Measurements from ENCODE around the gene TNPO3.
"Not testable (repeated sequence)": the region's sequence is repeated elsewhere in the genome, so short reads cannot be mapped to it uniquely, and the experiment has no call there.

The TNPO3 gene

GRCh38 chr7:128919881-128920799 lies 134.8 kb downstream of the TNPO3 start:
- DNase-seq: no peak

GRCh38 chr7:128919241-128919640 lies 135.7 kb downstream of the TNPO3 start:
- DNase-seq: no peak

- no peak for DNase-seq
These were observed 136.8 kb downstream of the TNPO3 start for GRCh38 chr7:128918016-128918665.

- no peak for DNase-seq
These were observed 137.8 kb downstream of the TNPO3 start for GRCh38 chr7:128917122-128917521.

GRCh38 chr7:128916643-128916915 lies 138.3 kb downstream of the TNPO3 start:
- no peak for DNase-seq

GRCh38 chr7:128915841-128916642 lies 138.9 kb downstream of the TNPO3 start:
- no peak for DNase-seq

- no peak for DNase-seq
These were observed 139.6 kb downstream of the TNPO3 start for GRCh38 chr7:128915271-128915819.

GRCh38 chr7:128914566-128915151 lies 140.3 kb downstream of the TNPO3 start:
- no peak for DNase-seq

GRCh38 chr7:128913870-128914565 lies 140.9 kb downstream of the TNPO3 start:
- no peak for DNase-seq

- DNase-seq: not testable (repeated sequence)
These were observed 142.0 kb downstream of the TNPO3 start for GRCh38 chr7:128912709-128913495.

GRCh38 chr7:128912281-128912680 lies 142.6 kb downstream of the TNPO3 start:
- no peak for DNase-seq

- no peak for DNase-seq
These were observed 143.4 kb downstream of the TNPO3 start for GRCh38 chr7:128911423-128912031.

- no peak for DNase-seq
These were observed 144.4 kb downstream of the TNPO3 start, which contains the start of gene KCP for GRCh38 chr7:128910569-128910945. Gene KCP (minus strand): TSS chr7:128910709. CDS start chr7:128910676, 33 bp downstream.

GRCh38 chr7:128909625-128910568 lies 145.0 kb downstream of the TNPO3 start:
- no peak for DNase-seq

GRCh38 chr7:128908750-128909624 lies 145.9 kb downstream of the TNPO3 start:
- no peak for DNase-seq

- no peak for DNase-seq
These were observed 147.9 kb downstream of the TNPO3 start for GRCh38 chr7:128906766-128907559.

GRCh38 chr7:128906001-128906765 lies 148.7 kb downstream of the TNPO3 start:
- DNase-seq: no peak
